ENCODE measurements around the gene MFSD12. TPM values are rescaled to one million over a fixed set of nuclear protein-coding genes. Genes with fewer than 3 reads are reported as not detected.

The MFSD12 gene
- total and polyA plus RNA-seq, 2 experiments from 2014 or later: 35.3 to 91.1 TPM

DNA sequence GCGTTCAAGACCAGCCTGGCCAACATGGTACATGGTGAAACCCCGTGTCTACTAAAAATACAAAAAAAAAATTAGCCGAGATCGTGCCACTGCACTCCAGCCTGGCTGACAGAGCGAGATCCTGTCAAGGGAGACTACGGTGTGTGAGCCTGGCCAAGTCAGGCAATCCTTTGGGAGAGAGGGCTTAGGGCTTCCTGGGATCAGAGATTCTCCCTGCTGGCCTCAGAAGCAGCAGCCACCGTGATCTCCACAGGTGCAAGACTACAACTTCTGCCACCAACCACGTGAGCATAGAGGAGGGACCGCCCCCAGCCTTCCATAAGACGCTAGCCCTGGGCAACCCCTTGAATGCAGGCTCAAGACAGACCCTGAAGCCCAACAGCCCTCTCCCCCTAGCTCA is 7.6 kb downstream of the MFSD12 start:
- no peak overlapping the region for H3K4me2 ChIP-seq
- ATAC-seq: no peak
- no peaks in the 10 kb centered on the region for H3K4me1 ChIP-seq (ENCODE audit: insufficient read depth)
- H3K9me2 ChIP-seq (ENCODE audit: insufficient read depth): no peaks in the 10 kb centered on the region
- peaks cover 6% of the 10 kb centered on the region; the same call in 1 of the 2 replicates for H3F3A ChIP-seq (replicated peaks; ENCODE audit: low read depth)
- no peak overlapping the region for H3K4me3 Mint-ChIP-seq
- no peak overlapping the region for H2AFZ ChIP-seq
- no peak overlapping the region for H3K27ac ChIP-seq (ENCODE audit: low read depth)
- no peak for DNase-seq (ENCODE audit: low spot score)
- H3K27me3 Mint-ChIP-seq (ENCODE audit: insufficient read depth, low read depth, poor library complexity): peaks cover 14% of the 10 kb centered on the region
- no peaks in the 10 kb centered on the region for H3K27me3 ChIP-seq (ENCODE audit: insufficient read depth)
- no peak overlapping the region for H3K4me3 ChIP-seq
- H3K36me3 ChIP-seq (ENCODE audit: insufficient read depth): no peaks in the 10 kb centered on the region
- H4K20me1 ChIP-seq (replicated peaks; ENCODE audit: insufficient read depth): peaks cover 7% of the 10 kb centered on the region
- H3K9me3 Mint-ChIP-seq: no peaks in the 10 kb centered on the region
- peaks cover 7% of the 10 kb centered on the region for H3K36me3 Mint-ChIP-seq (ENCODE audit: low read depth)
- no peak overlapping the region for H3K27ac Mint-ChIP-seq
- H3K4me1 Mint-ChIP-seq: no peaks in the 10 kb centered on the region; the same call in 2 of the 3 replicates
- TF ChIP-seq ZNF331 (CRISPR knock-in tag; IDR thresholded peaks at IDR 0.05; ENCODE audit: low read depth) (no peak), STAT1 (IDR thresholded peaks at IDR 0.05; ENCODE audit: unreplicated experiment) (no peak), EZH2phosphoT487 (IDR thresholded peaks at IDR 0.05; ENCODE audit: unreplicated experiment) (no peak), ZNF462 (CRISPR knock-in tag; IDR thresholded peaks at IDR 0.05) (no peak), CREB1 (CRISPR knock-in tag; IDR thresholded peaks at IDR 0.05; ENCODE audit: low read depth) (no peak), POLR2AphosphoS5 (IDR thresholded peaks at IDR 0.05; ENCODE audit: low read depth) (no peak), ZNF114 (CRISPR knock-in tag; IDR thresholded peaks at IDR 0.05) (no peak), CTCF (conservative IDR thresholded peaks at IDR 0.05; ENCODE audit: low read depth in 2 of 2) (no peak), ETS1 (IDR thresholded peaks at IDR 0.05) (no peak), NANOG (IDR thresholded peaks at IDR 0.05; ENCODE audit: borderline replicate concordance) (no peak), EZH2 (IDR thresholded peaks at IDR 0.05; ENCODE audit: low read depth, unreplicated experiment) (no peak), JUNB (IDR thresholded peaks at IDR 0.05; ENCODE audit: unreplicated experiment) (no peak)
- TF ChIP-seq, protein P1, sequence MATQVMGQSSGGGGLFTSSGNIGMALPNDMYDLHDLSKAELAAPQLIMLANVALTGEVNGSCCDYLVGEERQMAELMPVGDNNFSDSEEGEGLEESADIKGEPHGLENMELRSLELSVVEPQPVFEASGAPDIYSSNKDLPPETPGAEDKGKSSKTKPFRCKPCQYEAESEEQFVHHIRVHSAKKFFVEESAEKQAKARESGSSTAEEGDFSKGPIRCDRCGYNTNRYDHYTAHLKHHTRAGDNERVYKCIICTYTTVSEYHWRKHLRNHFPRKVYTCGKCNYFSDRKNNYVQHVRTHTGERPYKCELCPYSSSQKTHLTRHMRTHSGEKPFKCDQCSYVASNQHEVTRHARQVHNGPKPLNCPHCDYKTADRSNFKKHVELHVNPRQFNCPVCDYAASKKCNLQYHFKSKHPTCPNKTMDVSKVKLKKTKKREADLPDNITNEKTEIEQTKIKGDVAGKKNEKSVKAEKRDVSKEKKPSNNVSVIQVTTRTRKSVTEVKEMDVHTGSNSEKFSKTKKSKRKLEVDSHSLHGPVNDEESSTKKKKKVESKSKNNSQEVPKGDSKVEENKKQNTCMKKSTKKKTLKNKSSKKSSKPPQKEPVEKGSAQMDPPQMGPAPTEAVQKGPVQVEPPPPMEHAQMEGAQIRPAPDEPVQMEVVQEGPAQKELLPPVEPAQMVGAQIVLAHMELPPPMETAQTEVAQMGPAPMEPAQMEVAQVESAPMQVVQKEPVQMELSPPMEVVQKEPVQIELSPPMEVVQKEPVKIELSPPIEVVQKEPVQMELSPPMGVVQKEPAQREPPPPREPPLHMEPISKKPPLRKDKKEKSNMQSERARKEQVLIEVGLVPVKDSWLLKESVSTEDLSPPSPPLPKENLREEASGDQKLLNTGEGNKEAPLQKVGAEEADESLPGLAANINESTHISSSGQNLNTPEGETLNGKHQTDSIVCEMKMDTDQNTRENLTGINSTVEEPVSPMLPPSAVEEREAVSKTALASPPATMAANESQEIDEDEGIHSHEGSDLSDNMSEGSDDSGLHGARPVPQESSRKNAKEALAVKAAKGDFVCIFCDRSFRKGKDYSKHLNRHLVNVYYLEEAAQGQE (IDR thresholded peaks at IDR 0.05; ENCODE audit: unreplicated experiment): no peak
- 0 out of 2 replicates have a peak, but pooled peaks cover under 1% of the 10 kb centered on the region for H3K79me2 ChIP-seq (replicated peaks; ENCODE audit: insufficient read depth)

Measured in GM23338 (cell line).